ENCODE measurements around the gene KSR2.

The KSR2 gene

DNA sequence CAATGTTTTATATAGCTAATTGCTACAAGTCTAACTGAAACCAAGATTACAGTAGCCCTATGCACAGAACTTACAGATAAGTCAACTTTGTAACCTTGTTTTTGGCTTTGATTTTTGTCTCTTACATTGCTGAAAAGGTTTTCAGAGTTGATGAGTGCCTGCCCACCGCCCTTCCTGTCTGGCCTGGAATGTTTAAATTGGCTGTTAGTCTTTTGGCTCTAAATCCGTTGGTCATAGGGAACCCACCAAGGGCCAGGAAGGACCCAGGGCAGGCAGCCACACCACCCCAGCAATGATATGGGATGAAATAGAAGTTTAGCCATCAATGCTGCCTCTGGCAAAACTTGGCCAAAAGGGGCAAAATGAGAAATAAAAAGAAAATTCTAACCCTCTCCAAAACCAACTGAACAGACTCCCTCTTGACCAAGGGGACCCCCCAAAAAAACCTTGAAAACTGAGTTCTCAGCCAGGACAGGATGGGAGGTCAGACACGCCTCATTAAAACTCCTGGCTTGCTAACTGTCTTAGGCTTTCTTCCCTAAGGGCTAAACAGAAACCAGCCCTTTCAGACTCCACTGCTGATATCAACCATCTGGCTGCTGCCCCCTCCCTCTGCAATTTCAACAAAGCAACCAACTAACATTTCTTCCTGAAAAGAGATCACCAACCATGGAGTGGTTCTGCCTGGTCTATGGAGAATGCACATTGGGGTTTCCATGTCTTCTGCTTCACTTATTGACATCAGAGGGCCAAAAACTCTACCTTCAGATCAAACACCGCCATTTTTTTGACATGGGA, 365.3 kb downstream of the KSR2 start:
- no peak for DNase-seq

DNA sequence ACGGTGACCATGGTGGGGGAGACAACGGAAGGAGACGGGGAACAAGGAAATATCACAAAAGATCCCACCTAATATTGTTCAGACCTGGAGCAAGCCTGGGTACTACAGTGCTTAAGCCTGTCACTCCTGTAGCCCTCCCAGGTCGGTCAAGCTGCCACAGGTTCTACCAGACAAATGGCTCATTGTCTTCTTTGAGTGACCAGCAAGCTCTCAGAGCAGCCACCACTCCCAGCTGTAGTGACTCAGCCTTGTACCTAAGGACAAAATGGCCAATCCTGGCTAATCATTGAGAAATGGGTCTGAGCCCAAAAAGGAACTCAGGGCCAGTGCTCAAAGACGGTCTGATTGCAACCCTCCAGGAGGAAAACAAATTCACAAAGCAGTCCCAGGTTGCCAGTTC, 368.9 kb downstream of the KSR2 start:
- no peak for DNase-seq

GRCh38 chr12:117596968-117597367, 371.8 kb downstream of the KSR2 start:
- DNase-seq = no peak

DNA sequence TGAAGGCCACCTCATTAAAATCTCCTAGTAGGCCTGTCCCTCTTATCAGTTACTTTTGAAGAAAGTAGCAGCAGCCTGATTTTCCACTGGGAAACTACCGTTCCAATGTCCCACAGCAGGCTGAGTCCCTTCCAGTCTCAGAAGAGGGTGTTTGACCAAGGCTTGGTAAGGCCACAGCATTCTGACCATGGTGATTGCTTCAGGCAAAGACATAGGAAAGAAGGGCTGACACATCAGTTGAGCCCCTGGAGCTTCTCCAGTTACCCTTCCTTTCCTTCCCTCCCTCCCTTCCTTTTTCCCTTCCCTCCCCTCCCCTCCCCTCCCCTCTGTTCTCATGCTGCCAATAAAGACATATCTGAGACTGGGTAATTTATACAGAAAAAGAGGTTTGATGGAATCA, 373.0 kb downstream of the KSR2 start:
- DNase-seq = no peak

DNA sequence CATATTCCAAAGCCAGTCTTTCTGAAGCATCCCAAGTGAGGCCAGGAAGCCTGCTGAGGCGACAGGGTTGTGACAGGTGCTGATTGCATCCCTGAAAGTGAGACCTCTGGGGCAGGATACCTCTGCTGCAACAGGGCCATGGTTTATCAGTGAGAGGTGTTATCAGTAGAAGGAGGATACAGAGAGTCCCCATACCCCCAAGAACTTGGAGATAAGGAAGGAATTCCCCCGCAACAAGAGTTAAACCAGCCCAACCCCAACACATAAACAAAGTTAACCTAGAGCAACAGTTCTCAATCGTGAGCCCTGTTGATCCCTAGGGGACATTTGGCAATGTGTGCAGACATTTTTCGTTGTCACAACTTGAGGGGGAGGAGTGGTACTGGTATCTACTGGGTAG, 374.3 kb downstream of the KSR2 start:
- no peak for DNase-seq

DNA sequence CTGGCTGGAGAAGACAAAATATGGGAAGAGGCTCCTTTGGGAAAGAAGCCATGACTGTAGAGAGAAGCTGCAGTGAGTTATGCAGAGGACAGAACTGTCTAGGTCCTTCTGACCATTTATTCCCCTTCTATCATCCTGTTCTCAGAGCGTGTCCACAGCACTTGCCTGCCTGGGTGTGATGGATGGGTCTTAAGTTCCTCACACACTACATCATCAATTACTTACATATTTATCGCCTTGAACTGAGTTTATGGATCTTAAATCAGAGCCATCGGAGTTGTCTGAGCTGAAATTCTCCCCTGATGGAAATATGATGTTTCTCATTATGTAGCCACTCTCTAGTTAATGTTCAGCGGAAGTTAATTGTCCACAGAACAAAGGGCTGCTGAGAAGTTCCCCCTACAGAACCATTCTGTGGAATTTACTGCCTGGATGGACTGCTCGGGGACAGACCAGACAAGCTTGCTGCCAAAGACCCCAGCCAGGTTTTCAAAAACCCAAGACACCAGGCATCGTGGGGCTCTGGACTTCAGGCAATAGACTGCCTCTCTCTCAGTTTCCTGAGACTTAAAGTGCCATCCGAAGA, 374.9 kb downstream of the KSR2 start:
- no peak for DNase-seq

- no peak for DNase-seq
Observed at GRCh38 chr12:117592588-117593305, 376.0 kb downstream of the KSR2 start.

GRCh38 chr12:117590999-117591398, 377.8 kb downstream of the KSR2 start:
- DNase-seq = no peak

GRCh38 chr12:117590386-117590785, 378.4 kb downstream of the KSR2 start:
- no peak for DNase-seq

DNA sequence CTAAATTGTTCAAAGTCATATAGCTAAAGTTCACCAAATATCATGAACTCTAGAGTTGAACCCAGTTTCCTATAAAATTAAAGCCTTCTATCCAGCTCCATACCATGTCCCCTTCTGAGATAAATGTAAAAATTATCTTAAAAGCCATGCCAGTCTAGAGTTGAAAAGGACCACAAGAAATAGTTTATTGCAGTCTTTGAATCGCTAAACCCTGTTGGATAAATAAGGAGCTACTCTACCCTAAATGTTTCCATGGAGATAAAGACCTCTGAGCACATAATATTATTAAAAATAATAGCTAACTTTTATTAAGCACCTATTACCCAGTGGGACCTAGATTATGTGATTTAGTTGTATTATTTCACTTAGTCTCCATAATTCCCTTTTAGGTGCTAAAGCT, 379.8 kb downstream of the KSR2 start:
- no peak for DNase-seq

GRCh38 chr12:117587631-117588287, 381.0 kb downstream of the KSR2 start:
- peak; percentile 1 for DNase-seq

DNA sequence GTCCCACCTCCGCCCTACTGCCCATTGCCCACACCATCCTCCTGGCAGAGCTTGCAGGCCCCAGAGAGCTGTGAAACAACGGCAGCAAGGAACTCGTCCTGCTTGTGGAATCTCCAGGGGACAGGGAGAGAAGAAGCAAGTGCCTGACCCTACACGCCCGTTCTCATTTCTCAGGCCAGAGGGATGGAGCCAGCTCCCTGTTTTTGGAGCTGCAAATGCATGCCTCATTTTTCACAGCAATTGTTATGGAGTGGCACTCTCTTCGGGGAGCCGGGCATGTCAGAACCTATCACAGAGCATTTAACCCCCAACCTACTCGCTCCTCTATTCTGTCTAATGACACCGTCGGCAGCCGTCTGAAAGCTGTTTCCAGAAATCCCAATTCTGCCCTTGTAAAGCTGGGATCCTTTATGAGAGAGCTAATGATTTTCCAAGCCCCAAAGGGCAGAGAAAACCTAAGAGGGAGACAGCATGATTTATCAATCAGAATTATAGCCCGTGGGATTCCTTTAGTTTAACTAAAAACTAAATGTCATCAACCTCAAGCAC, 385.0 kb downstream of the KSR2 start:
- no peak for DNase-seq

DNA sequence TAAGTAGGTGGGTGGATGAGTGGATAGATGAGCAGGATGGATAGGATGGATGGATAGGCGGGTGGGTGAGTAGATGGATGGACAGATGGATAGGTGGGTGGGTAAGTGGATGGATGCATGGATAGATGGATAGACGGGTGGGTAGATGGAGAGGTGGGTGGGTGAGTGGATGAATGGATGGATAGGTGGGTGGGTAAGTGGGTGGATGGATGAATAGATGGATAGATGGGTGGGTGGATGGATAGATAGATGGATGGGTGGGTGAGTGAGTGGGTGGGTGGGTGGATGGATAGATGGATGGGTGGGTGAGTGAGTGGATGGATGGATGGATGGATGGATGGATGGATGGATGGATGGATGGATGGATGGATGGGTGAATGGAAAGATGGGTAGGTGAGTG, 385.7 kb downstream of the KSR2 start:
- DNase-seq = no peak

DNA sequence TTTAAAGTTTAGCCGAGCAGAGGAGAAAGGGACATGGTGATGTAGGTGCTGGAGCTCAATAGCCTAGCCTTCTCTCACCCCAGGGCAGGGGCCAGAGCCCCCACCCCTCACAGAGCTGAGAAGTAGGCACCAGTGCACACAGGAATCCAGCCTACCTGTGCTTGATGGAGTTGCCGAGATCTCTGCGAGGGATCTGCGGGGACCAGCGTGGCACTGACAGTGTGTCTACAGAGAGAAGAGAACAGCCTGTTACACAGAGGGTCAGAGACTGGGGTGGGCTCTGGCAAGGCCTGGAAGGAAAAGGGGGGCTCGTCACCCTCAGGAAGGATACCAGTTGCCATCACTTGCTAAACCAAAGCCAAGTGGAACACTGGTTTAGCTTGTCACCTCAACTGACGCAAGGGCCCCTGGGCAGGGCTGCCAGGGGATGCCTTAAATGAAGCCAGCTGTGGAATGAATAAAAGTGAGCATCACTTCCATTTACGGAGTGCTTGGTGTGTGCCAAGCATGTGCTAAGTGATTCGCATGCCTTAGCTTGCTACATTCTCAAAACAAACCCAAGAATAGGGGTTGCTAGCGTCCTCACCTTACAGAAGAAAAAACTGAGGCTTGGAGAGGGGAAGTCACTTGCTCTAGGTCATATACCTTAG, 386.5 kb downstream of the KSR2 start:
- no peak for DNase-seq

GRCh38 chr12:117580718-117581062, 388.1 kb downstream of the KSR2 start:
- no peak for DNase-seq

- no peak for DNase-seq
Observed at GRCh38 chr12:117580015-117580717, 388.6 kb downstream of the KSR2 start.

DNA sequence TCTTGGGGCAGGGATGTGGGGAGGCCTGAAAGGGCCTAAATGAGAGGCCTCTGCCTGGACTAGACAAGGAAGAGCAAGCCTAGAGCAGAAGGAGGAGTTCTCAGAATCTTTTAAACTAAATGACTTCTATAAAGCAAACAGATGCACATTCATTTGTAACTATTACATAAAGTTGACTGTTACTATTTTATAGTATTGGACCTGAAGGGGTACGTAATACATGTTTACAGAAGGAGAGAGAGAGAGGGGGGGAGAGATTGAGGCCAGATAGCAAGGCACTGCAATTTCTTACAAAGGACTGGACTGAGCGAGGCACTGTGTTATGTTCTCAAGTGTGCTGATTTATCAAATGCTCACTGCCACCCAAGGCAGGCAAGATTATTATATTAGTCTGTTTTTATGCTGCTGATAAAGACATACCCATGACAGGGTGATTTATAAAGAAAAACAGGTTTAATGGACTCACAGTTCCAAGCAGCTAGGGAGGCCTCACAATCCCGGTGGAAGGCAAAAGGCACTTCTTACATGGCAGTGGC, 391.6 kb downstream of the KSR2 start:
- DNase-seq = no peak

GRCh38 chr12:117576053-117576452, 392.7 kb downstream of the KSR2 start:
- DNase-seq = no peak

DNA sequence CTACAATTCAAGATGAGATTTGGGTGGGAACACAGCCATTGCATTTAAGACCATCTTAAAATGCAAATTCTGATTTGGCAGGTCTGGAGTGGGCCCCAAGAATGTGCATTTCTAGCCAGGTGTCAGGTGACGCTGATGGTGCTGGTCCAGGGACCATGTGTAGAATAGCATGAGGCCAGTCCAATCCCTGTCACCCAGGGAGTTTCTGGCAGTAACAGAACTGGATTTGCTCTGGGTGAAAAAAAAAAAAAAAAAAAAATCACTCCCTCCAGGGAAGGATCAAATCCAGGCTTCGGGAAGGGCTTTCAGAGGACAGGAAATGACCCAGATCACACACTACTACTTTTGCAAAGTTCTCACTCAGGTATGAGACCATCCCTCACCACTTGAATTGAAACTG, 394.1 kb downstream of the KSR2 start:
- DNase-seq = no peak

DNA sequence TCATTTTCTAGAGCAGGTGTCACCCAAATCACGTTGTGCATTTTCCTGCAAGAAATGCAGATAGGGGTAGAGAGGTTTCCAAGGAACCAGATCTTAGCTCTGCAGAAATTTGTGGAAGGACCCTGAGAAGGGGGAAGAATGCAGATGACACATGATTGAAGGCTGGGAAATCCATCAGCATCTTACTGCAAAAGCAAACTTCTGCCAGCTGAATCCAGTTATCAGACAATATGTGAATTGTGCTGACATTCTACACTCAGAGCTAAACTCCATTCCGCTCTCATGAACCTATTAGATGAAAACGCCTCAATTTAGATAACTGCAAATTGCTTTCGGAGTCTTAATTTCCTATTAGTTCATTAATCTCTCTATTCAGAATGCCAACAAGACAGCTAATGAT, 396.0 kb downstream of the KSR2 start:
- no peak for DNase-seq

DNA sequence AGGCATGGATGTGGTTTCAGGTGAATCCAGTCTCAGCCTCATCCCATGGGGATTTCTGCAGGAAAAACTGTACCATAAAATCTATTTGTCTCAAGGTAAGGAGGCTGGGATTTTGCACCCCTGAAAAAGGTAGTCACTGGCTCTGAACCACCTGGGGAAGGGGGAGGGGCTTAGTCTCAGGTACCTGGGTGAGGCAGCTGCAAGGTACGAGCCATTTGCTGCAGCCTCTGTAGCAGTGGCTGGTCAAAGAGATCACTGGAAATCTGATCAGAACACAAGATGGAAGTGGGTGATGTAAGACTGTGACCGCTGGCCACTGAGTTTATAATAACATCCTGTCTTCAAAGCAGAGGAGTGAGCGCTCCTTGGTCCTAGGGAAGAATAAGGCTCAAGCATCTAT, 397.5 kb downstream of the KSR2 start:
- no peak for DNase-seq

GRCh38 chr12:117570608-117571007, 398.2 kb downstream of the KSR2 start:
- no peak for DNase-seq
